Testis (tissue), 2 donors: ENCODE results near the gene ANAPC16.

Experiments used
- CTCF ChIP-seq, 3 experiments: fragments of 450-650 bp in 2 of 3; fragments of 200-600 bp in 1 of 3; sonication (generic) in 1 of 3; IDR thresholded peaks; one replicate each; pipeline ENCODE4 v1.5.1; 2016 to 2019; ENCODE audit warnings: antibody characterized with exemption in 3 of 3, mild to moderate bottlenecking in 2 of 3, moderate library complexity in 1 of 3
- POLR2A ChIP-seq: fragments of 450-650 bp; IDR thresholded peaks from one replicate; pipeline ENCODE4 v1.6.1; 2017; ENCODE audit warnings: antibody characterized with exemption, mild to moderate bottlenecking, moderate library complexity

- no peak for TF ChIP-seq CTCF (IDR thresholded peaks at IDR 0.05)
- TF ChIP-seq POLR2A, result no peak
Measured at GRCh38 chr10:72173619-72174296, 42.1 kb upstream of the ANAPC16 start.
